PC-3 (cell line): Measurements from ENCODE around the gene MAN1B1.

Experiments used
- EZH2 ChIP-seq: fragments of 300-600 bp; sonication (generic); IDR thresholded peaks from one replicate; pipeline ENCODE4 v1.6.1; 2017; ENCODE audit warnings: antibody characterized with exemption, mild to moderate bottlenecking, low read length; ENCODE audit not compliant: unreplicated experiment
- EZH2phosphoT487 ChIP-seq: fragments of 300-600 bp; sonication (generic); IDR thresholded peaks from 2 replicates; pipeline ENCODE4 v1.6.1; 2018; ENCODE audit warnings: mild to moderate bottlenecking, antibody characterized with exemption, low read length, borderline replicate concordance
- TF ChIP-seq, protein P1 (sequence below): fragments of 300-600 bp; sonication (generic); conservative IDR thresholded peaks from 2 replicates; pipeline ENCODE4 v1.5.1; 2017; ENCODE audit warnings: antibody characterized with exemption, low read depth, mild to moderate bottlenecking, low read length

DNA sequence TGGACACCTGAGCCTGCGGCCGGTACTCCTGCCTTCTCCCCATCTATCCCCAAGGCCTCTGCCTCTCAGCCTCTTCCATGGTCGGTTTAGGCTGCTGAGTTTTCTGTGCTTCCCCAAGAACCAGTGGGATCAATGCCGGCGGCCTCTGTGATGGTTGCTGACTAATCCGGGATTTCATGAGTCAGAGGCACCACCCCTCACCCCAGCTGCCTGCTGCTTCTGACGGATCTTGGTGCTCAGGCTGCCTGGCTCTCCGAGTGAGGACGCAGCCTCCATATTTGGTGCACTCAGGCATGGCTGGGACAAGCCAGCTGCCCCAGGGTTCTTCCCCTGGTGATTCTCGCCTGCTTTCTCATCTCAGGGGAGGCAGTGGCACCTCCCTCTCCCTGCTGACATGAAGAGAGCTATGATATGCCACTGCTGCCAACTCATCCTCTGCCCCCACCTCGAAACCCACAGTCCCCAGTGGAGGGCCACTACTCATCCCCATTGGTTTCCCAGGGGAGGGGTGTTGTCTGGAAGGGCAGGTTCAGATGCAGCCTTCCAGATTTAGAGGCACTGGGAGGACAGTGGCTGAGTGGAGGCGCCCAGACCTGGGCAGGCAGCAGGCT lies 3.3 kb upstream of the MAN1B1 start:
- TF ChIP-seq EZH2phosphoT487 (no peak), EZH2 (no peak)
- TF ChIP-seq, protein P1, sequence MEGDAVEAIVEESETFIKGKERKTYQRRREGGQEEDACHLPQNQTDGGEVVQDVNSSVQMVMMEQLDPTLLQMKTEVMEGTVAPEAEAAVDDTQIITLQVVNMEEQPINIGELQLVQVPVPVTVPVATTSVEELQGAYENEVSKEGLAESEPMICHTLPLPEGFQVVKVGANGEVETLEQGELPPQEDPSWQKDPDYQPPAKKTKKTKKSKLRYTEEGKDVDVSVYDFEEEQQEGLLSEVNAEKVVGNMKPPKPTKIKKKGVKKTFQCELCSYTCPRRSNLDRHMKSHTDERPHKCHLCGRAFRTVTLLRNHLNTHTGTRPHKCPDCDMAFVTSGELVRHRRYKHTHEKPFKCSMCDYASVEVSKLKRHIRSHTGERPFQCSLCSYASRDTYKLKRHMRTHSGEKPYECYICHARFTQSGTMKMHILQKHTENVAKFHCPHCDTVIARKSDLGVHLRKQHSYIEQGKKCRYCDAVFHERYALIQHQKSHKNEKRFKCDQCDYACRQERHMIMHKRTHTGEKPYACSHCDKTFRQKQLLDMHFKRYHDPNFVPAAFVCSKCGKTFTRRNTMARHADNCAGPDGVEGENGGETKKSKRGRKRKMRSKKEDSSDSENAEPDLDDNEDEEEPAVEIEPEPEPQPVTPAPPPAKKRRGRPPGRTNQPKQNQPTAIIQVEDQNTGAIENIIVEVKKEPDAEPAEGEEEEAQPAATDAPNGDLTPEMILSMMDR, result no peak
